ENCODE data around the gene TEX48.

Gene TEX48

DNA sequence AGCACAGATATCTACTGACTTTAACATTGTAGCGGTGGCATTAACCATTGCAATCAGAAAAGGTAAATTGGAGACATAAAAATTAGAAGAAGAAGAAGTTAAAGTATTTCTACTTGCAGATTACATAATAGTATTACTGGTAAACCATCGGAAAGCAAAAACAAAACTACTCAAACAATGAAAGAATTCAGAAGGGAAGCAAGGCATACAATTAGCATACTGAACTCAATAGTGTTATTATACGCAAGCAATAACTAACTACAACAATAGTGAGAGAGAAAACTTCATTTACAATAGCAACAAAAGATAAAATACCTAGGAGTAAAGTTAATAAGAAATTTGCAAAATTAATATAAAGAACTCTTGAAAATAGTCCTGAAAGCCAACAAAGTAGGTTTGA lies 17.8 kb downstream of the TEX48 start:
- no peak for DNase-seq

- peak; percentile 61 for DNase-seq
Measured at GRCh38 chr9:114662081-114662989, 19.7 kb downstream of the TEX48 start.

- no peak for DNase-seq
Measured at GRCh38 chr9:114657705-114658104, 24.3 kb downstream of the TEX48 start, which contains the start of gene TEX53. TEX53 (minus strand) TSS chr9:114657805; CDS start chr9:114657774, 31 bp downstream.

- no peak for DNase-seq
Measured at GRCh38 chr9:114656301-114656700, 25.7 kb downstream of the TEX48 start.

DNA sequence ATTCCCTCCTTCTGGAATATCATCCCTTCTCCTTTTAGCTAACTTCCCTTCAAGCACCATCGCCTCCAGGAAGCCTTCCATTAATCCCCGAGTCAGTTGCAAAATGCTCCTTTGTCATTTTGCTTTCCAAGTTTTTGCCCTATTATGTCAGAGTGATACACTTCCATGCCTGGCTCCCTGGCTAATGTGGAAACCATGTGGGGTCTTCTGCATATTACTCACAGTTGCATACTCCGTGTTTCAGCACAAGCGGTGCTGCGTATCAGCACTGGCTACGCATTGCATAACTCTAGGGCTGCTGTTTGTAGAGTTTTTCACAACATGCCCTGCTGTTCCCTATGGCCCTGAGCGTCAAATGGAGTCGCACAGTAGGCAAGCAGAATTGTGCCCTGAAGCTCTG lies 26.3 kb downstream of the TEX48 start:
- no peak for DNase-seq

GRCh38 chr9:114653556-114654159 lies 28.3 kb downstream of the TEX48 start:
- DNase-seq = peak; percentile 77

DNA sequence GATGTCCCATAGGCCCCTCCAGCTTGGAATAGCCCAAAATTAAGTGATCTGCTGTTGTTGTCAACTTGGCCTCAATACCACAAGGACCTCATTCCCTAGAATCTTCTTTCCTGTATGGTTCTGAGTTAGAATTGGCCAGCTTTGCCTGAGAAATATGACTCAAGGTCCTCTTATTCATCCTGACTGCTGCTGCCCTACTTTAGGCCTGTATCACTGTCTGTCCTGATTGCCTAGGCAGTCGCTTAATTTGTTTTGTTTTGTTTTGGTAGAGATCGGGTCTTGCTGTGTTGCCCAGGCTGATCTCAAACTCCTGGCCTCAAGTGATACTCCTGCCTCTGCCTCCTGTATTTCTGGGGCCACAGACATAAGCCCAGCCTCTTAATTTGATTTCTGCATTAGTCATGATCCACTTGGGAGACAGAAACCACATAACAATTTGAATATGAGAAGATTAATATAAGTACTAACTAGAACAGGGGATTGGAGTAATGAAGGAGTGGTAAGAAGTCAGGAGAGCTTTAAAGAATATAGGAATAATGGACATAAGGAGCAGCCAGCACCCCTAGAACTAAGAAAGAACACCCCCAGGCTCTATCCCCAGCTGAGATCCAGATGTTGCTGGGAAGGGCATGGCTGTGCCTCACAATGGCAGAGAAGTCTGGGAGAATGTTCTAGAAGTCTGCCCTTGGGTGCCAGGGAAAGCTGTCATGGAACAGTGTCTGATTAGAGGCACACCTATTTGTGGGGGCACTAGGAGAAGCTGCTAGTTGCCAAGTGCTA lies 29.0 kb downstream of the TEX48 start:
- DNase-seq = no peak

GRCh38 chr9:114643896-114644295 lies 38.1 kb downstream of the TEX48 start:
- DNase-seq = no peak

DNA sequence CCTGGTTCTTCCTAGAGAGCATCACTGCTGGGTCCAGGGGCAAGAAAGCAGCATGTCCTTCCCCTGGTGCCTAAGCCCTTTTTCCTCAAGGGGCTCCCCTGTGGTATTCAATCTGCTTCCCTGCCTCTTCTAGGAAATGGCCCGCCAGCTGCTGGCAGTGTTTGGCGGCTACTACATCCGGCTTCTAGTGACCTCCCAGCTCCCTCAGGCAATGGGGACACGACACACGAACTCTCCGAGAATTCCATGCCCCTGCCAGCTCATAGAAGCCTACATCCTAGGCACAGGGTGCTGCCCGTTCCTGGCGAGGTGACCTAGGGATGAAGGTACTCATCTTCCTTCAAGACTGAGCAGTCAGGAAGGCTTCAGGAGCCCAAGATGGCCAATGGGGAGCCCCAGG lies 39.0 kb downstream of the TEX48 start:
- no peak for DNase-seq

- DNase-seq = no peak
Measured at GRCh38 chr9:114641967-114642366, 40.0 kb downstream of the TEX48 start.

DNA sequence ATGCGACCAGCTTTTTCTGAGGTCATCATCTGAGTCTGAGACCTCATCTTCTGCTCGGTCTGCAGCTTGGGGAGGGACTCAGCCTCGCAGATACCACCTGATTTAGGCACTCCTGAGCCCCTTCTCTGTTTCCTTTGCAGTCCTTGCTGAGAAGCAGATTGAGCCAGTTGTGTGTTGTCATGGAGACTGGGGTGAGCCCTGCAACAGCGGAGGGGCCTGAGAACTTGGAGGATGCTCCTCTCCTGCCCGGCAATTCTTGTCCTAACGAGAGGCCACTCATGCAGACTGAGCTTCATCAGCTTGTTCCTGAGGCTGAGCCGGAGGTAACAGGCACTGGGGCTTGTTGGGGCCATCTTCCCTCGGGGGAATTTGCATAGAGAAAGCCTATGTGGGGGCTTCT lies 43.6 kb downstream of the TEX48 start:
- no peak for DNase-seq

DNA sequence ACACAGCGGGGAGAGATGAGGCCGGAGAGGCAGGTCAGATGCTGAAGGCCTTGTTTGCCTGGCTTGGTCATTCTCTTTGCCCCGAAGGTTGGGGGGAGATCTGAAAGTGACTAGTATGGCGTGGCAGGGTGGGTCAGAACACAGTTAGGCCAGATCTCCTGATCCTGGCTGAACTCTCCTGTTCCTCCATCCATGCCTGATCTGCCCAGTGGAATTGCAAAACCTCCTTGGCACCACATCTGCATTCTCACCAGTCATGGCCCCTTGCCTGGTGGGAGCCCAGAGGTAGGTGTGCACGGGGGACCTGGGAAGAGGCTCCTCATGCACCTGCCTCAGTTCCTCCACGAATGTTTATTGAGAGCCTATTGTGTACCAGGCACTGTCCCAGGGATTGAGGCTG lies 47.6 kb downstream of the TEX48 start:
- DNase-seq = no peak

DNA sequence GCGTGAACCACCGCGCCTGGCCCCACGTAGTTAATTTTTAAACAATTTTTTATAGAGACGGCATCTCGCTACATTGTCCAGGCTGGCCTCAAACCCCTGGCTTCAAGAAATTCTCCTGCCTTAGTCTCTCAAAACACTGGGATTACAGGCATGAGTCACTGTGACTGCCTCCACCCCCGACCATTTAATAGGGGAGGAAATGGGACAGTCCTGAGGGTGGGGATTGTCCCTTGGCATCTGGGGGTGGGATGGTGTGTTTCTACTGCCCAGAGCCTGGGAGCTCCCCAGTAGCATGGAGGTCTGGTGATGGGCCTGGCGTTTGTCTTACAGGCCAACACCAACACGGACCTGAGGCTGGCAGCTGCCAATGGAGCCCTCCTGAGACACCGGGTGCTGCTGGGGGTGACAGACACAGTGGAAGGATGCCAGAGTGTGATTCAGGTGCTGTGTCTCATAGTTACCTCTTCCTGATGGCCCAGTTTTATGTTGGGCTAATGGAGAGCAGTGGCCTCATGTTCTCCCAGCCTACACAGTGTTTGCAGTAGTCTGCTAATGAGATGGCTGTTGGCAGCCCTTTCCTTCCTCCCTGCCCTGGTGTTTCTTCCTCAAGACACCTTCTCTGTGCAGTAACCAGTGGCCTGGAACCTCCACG lies 48.4 kb downstream of the TEX48 start:
- DNase-seq = no peak

DNA sequence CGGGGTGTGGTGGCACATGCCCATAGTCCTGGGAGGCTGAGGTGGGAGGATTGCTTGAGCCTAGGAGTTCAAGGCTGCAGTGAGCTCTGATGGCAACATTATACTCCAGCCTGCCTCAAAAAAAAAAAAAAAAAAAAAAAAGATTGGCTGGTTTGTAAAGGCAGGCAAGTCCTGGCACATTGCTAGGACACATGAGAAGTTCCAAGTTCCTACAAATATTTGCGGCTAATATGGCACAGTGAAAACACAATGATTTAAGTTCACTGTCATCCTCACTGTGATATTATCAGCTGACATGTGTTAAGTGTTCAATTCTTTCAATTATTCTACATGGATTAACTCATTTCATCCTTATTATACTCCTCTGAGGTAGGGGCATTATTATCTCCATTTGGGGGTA lies 50.8 kb downstream of the TEX48 start:
- DNase-seq = no peak

GRCh38 chr9:114629563-114630090 lies 52.4 kb downstream of the TEX48 start:
- DNase-seq = no peak

GRCh38 chr9:114627553-114627952 lies 54.4 kb downstream of the TEX48 start:
- DNase-seq = no peak

DNA sequence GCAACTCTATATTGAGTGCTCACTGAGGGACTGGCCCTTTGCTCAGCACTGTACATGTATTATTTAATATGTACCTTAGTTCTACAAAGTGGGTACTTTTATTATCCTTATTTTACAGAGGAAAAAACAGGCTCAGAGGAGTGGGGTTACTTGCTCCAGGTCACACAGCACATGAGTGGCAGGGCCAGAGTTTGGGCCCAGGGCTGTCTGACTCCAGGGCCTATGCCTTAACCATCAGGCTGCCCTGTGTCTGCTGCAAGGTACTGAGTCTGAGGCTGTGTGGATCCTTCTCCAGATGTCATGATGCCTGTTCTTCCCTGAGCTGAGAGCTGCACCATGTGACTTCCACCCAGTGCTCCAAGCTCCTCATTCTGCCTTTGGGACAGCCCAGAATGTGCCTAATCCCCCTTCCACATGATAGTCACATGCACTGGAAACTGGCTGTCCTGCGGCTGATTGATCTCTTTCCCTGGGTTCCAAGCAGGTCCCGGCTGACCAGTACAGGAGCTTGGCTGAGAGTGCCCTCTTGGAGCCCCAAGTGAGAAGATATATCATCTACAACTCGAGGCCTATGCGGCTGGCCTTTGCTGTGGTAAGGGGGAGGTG lies 55.5 kb downstream of the TEX48 start:
- no peak for DNase-seq

GRCh38 chr9:114624677-114625076 lies 57.3 kb downstream of the TEX48 start:
- no peak for DNase-seq

- no peak for DNase-seq
Measured at GRCh38 chr9:114621975-114622609, 59.9 kb downstream of the TEX48 start.

- no peak for DNase-seq
Measured at GRCh38 chr9:114621561-114621960, 60.4 kb downstream of the TEX48 start.

DNA sequence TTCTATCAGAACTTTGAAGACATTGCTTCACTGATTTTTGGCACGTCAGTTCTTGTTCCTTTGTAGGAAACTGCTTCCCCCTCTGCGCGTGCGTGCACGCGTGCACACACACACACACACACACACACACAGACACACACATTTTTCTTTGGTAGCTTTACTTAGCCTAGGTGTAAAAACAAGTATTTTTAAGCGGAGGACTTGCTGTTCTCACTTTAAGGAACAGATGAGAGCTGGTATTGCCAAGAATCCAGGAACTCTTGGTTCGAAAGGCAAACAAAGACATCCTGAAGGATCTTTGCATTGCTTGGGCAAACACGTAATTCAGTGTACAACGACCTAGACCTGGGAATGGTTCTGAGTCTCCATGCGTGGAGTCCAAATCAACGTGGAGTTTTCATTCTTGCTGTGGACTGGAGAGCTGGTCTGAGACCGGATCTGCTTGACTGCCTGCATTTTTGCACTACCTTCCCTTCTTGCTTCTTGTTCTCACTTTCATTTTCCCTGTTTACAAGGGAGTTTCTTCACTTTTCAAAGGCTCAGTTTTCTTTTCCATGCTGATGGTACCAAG lies 62.7 kb downstream of the TEX48 start:
- DNase-seq = no peak

All from retina (tissue), 1 donor.